DOHH2 (cell line): ENCODE data around the gene TCERG1L.

Experiments
- CTCF ChIP-seq: fragments of 200-600 bp; sonication (generic); IDR thresholded peaks from one replicate; pipeline ENCODE4 v1.5.1; 2014; ENCODE audit warnings: antibody characterized with exemption, mild to moderate bottlenecking, low read depth, low read length; ENCODE audit not compliant: poor library complexity, severe bottlenecking
- EZH2phosphoT487 ChIP-seq: fragments of 200-600 bp; sonication (generic); IDR thresholded peaks from 2 replicates; pipeline ENCODE4 v1.6.1; 2017; ENCODE audit warnings: borderline replicate concordance, mild to moderate bottlenecking, antibody characterized with exemption, low read length, moderate library complexity, mixed read lengths

- TF ChIP-seq CTCF (no peak), EZH2phosphoT487 (no peak)
These were observed 226.8 kb downstream of the TCERG1L start for GRCh38 chr10:131084791-131085090.
